NT2/D1 (cell line): ENCODE data around the gene TJP1.

Experiments used
- DNase-seq: peaks from one replicate; pipeline ENCODE4 v3.0.0-alpha.2; 2011; ENCODE audit warnings: low read depth, low spot score
- H3K27me3 ChIP-seq: 2 replicates; pipeline ENCODE4 v1.6.0; 2011; ENCODE audit warnings: mild to moderate bottlenecking; ENCODE audit not compliant: insufficient read length, insufficient read depth
- H3K36me3 ChIP-seq: 2 replicates; pipeline ENCODE4 v1.6.1; 2011; ENCODE audit warnings: mild to moderate bottlenecking, low read length, mixed read lengths; ENCODE audit not compliant: insufficient read depth, insufficient read length
- H3K4me1 ChIP-seq: 2 replicates; pipeline ENCODE4 v1.5.1; 2011; ENCODE audit not compliant: insufficient read depth, insufficient read length
- H3K4me3 ChIP-seq: 2 replicates; pipeline ENCODE4 v1.5.1; 2011; ENCODE audit warnings: low read depth; ENCODE audit not compliant: insufficient read length
- H3K9ac ChIP-seq: 2 replicates; pipeline ENCODE4 v1.6.0; 2011; ENCODE audit warnings: low read depth; ENCODE audit not compliant: insufficient read length
- H3K9me3 ChIP-seq: 2 replicates; pipeline ENCODE4 v1.5.1; 2011; ENCODE audit warnings: mild to moderate bottlenecking, low read length; ENCODE audit not compliant: insufficient read depth
- SUZ12 ChIP-seq: IDR thresholded peaks from 2 replicates; pipeline ENCODE4 v1.6.1; 2011; ENCODE audit not compliant: insufficient read length, insufficient read depth; ENCODE audit errors: extremely low read depth
- YY1 ChIP-seq: IDR thresholded peaks from 2 replicates; pipeline ENCODE4 v1.6.1; 2011; ENCODE audit not compliant: insufficient read length, insufficient read depth
- ZNF274 ChIP-seq: IDR thresholded peaks from 2 replicates; pipeline ENCODE4 v1.6.1; 2011; ENCODE audit warnings: mild to moderate bottlenecking, low read depth, low read length

Gene TJP1

DNA sequence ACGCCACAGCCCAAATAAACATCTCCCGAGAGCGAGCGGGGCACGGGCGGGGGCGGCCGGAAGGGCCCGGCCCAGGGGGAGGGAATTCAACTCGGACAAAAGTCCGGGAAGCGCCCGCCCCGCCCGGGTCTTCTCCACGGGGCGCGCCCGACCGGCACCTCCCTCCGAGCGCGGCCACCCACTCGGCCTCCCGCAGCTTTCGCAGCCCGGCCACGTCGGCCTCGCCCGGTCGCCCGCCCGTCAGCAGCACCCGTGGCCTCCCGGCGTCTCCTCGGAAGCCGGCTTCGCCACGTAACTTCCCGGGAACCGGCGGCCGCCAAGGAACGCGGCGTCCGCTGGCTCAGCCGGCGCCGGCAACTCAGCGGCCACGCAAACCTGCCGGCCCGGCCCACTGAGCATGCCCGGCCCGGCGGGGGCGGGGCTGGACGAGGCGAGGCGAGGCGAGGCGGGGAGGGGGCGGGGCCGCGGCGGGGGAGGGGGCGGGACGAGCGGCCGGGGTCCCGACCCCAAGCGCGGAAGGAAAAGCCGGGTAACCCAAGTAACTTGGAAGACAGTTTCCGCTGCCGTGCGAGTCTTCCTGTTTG lies at the start of gene TJP1:
Gene TJP1, minus strand, starts transcription at position 369 of the 584 bp plus-strand sequence. CDS start 440 bp downstream, outside the sequence.
- H3K4me3 ChIP-seq = peak within 1 kb of the TSS; percentile 74
- H3K36me3 ChIP-seq = no peaks in the 10 kb centered on the region
- H3K4me1 ChIP-seq = no peaks in the 10 kb centered on the region
- no peaks in the 10 kb centered on the region for H3K9me3 ChIP-seq
- peak; percentile 36 for DNase-seq
- peaks cover 11% of the 10 kb centered on the region for H3K27me3 ChIP-seq
- peak within 1 kb of the TSS; percentile 85 for H3K9ac ChIP-seq
- no peak for TF ChIP-seq ZNF274
- no peak for TF ChIP-seq SUZ12
- no peak for TF ChIP-seq YY1

DNA sequence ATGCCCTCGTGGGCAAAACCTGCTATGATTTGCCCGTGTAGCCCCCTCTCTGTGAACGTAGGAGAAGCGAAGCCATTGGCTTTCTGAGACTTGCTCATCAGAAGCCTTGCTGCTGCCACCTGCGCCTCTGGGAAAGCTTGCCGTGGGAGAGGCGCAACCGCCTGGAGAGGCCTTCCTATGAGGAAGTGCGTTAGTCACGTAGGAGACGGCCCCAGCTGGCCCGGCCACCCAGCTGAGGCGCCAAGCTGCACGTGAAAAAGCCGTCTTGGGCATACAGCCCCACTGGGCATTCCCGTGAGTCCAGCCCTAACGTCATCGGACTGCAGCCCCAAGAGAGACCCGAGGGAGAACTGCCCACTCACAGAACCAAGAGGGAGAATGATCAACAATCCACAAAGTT lies 49.1 kb upstream of the TJP1 start:
- Histone ChIP-seq H3K4me3 (no peak overlapping the region), H3K27me3 (no peaks in the 10 kb centered on the region), H3K9me3 (no peaks in the 10 kb centered on the region), H3K9ac (no peak overlapping the region), H3K4me1 (peaks cover 3% of the 10 kb centered on the region), H3K36me3 (no peaks in the 10 kb centered on the region)
- TF ChIP-seq SUZ12 (no peak), YY1 (no peak), ZNF274 (no peak)
- no peak for DNase-seq

- Histone ChIP-seq H3K4me1 (peaks cover 3% of the 10 kb centered on the region), H3K36me3 (no peaks in the 10 kb centered on the region), H3K9ac (no peak overlapping the region), H3K27me3 (no peaks in the 10 kb centered on the region), H3K4me3 (no peak overlapping the region), H3K9me3 (no peaks in the 10 kb centered on the region)
- no peak for TF ChIP-seq ZNF274
- TF ChIP-seq YY1 = no peak
- TF ChIP-seq SUZ12 = no peak
- DNase-seq = no peak
Observed at GRCh38 chr15:29870495-29871151, 48.4 kb upstream of the TJP1 start.

DNA sequence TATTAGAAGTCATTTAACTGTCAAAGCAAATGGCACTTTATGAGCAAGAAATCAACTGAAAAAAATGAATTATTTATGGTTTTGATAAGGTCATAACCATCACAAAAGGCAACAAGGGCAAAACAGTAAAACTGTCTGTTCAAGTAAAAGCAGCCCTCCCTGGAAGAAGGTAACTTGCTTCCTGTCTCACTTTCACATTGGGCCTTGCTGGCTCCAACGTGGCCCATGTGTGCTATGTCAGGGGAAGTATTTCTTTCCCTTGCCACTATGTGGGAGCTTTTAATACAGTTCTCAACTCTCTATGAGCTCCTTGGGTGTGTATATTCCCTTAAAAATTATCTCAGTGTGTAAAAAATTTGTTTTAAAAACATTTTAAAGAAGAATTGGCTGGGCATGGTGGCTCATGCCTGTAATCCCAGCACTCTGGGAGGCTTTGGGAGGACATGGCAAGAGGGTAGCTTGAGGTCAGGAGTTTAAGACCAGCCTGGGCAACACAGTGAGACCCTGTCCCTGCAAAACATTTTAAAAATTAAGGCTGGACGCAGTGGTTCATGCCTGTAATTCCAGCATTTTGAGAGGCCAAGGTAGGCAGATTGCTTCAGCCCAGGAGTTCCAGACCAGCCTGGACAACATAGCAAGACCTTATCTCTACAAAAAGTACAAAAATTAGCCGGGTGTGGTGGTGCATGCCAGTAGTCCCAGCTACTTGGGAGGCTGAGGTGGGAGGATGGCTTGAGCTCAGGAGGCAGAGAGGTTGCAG lies 45.2 kb upstream of the TJP1 start:
- no peaks in the 10 kb centered on the region for H3K4me1 ChIP-seq
- TF ChIP-seq SUZ12 = no peak
- TF ChIP-seq ZNF274 = no peak
- TF ChIP-seq YY1 = no peak
- no peaks in the 10 kb centered on the region for H3K9me3 ChIP-seq
- H3K9ac ChIP-seq = no peak overlapping the region
- no peaks in the 10 kb centered on the region for H3K36me3 ChIP-seq
- DNase-seq = no peak
- no peak overlapping the region for H3K4me3 ChIP-seq
- no peaks in the 10 kb centered on the region for H3K27me3 ChIP-seq

DNA sequence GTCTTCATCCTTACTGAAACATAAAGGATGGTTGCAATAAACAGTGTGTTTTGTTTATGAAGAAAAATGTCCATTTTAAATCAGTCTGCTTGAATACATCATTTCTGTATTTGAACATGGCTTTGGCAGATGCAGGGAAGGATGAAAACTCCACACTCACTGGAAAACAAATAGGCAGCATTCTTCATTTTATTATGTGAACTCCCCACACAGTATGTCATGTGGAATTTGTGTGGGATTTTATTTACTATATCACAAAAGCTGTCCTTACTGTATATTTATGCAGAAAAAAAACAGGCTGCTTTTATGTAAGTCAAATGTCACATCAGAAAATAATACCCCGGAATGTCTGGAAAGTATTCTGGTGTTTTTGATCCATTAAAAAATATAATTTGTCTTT lies 44.1 kb upstream of the TJP1 start:
- no peak overlapping the region for H3K4me3 ChIP-seq
- no peak for TF ChIP-seq YY1
- TF ChIP-seq SUZ12 = no peak
- TF ChIP-seq ZNF274 = no peak
- H3K9me3 ChIP-seq = no peaks in the 10 kb centered on the region

GRCh38 chr15:29864501-29864900 lies 42.2 kb upstream of the TJP1 start:
- Histone ChIP-seq H3K36me3 (no peaks in the 10 kb centered on the region), H3K4me3 (no peak overlapping the region), H3K9ac (no peak overlapping the region), H3K9me3 (no peaks in the 10 kb centered on the region), H3K4me1 (no peaks in the 10 kb centered on the region), H3K27me3 (no peaks in the 10 kb centered on the region)
- no peak for DNase-seq
- no peak for TF ChIP-seq ZNF274
- no peak for TF ChIP-seq YY1
- TF ChIP-seq SUZ12 = no peak

More for the DNA sequence above, 44.1 kb upstream of the TJP1 start:
- no peaks in the 10 kb centered on the region for H3K36me3 ChIP-seq
- no peaks in the 10 kb centered on the region for H3K4me1 ChIP-seq
- no peak for DNase-seq
- H3K9ac ChIP-seq = no peak overlapping the region
- H3K27me3 ChIP-seq = no peaks in the 10 kb centered on the region

- Histone ChIP-seq H3K27me3 (no peaks in the 10 kb centered on the region), H3K36me3 (no peaks in the 10 kb centered on the region), H3K9me3 (no peaks in the 10 kb centered on the region), H3K4me3 (no peak overlapping the region), H3K9ac (no peak overlapping the region), H3K4me1 (no peaks in the 10 kb centered on the region)
- TF ChIP-seq YY1 (no peak), ZNF274 (no peak), SUZ12 (no peak)
- DNase-seq = no peak
Observed at GRCh38 chr15:29863438-29863837, 41.2 kb upstream of the TJP1 start.
